GM18519 (cell line): Measurements from ENCODE around the gene SNAP25.
A peak's percentile ranks its signal among the peaks of the same experiment; 100 is the strongest.

Experiments used
- ATAC-seq: cut with Tn5 transposase; IDR thresholded peaks from one replicate; pipeline ENCODE4 v1.9.1; 2021; ENCODE audit warnings: mild to moderate bottlenecking, moderate library complexity; ENCODE audit not compliant: unreplicated experiment, low FRiP score

SNAP25 gene

DNA sequence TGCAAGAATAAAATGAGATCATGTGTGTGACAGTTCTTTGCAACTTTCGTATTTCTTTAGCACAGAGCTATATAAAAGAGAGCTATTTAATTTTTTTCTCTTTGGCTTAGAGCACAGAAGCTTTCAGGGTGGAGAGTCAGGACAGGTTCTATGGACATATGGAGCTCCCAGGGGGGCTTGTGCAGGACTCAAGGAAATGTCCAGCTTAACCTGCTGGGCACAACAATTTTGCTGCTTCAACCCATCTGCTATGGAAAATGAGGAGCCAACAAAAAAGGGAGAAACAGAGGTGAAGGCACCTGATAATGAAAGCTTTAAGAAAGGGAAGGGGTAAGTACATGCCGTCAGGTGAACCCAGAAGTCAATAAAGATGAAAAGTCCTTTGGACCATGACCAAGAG is 5.1 kb upstream of the SNAP25 start:
- ATAC-seq = no peak

DNA sequence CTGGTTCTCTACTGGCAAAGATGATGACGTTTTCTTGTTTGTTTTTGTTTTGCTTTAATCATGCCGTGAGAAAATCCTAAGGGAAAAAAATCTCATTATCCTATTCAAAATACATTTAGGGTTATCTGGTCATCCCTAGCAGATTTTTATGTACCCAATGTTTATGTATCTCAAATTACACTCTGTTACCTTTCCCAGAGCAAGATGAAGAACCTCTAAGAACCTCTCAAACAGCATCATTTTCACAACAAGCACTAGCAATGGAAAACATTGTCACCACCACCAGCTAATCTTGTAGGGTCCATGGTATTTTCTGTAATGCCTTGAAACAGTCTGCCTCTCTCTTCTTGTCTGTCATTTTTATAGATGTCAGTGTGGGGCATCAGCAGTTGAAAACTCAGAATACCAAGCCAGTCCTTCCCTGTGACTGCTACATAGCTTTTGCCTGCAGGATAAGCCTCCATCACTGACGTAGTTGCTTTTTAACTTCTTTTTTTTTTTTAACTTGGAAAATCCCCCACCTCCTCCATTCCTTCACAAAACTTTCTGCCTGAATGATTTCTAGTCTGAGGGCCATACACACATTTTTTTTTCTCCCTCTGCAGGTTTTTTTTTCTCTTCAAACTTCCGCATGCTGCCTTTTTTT is 2.4 kb upstream of the SNAP25 start:
- ATAC-seq = no peak

DNA sequence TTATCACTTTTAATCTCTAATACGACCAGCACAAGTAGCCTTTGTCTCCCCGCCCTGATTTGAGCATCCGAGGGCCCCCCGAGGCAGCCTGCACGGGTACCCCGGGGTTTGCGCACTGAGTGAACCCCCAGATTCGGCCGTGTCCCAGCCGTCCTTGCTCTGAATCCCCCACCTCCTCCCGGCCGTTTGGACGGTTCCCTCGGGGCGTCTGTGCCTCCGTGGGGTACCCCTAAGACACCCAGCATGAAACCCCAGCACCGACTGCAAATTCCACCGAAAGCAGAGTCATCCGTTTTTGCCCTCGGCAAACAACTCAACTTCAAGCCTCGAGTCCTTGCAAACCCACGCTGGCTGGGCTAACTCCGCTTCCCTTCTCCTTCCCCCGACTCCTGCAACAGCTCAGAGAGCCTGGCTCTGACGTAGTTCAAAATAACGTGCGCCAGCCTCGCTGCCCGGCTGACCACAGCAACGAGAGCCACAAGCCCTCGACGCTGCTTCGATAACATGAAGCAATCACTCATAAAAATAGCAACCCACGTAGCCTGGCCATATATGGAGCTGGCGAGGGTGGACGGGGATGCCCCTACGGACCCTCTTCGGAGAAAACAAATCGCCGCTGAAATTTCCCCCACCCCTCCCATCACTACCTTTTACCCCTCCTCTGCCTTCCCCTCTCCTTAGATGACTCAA is 764 bp upstream of the SNAP25 start:
- no peak for ATAC-seq

DNA sequence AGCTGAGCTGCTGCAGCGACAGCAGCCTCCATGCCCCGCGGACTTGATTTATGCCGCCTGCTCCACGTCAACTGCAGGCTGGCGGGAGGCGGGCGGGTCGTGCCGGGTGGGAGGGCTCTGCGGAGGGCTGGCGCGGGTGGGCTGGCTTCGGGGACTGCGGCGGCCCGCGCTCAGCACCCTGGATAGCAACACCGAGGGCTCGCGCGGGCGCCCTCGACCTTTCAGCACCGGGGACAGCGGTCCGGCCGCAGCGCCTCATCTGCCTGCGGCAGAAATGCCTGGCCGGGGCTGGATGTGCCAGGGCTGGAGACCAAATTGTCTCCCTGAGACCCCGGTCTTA is 792 bp downstream of the SNAP25 start:
- ATAC-seq = peak; percentile 71

DNA sequence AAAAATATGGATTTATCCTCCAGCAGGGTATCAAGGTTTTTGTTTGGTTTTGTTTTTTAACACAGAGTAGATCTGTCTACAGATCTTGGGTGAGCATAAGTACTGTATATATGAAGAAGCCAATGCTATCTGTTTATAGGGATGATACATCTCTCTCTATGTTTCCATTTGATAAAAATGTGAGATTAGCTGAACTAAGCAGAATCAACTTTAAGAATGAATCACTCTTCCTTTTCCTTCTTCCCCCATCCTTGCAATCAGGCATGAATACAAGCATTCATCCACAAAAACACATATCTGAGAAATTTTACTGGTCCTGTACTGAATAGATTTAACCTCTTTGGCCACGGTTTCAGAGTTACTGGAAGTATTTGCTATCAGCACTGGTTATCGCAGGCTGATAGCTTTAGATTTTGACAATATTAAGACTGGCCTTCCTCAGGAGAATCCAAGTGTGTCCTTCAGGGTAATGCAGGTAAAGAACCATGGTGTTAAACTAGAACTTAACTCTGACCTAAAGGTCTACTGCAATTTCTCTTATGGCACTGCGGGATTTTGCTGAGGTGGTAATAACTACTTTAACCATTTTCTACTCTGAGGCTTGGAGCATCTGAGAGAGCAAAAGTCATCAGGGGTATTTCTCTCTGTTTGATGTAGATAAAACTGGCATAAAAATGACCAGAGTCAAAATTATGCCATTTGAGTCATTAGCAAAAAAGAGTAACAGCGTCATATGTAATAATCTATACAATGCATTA is 1.5 kb downstream of the SNAP25 start:
- no peak for ATAC-seq

DNA sequence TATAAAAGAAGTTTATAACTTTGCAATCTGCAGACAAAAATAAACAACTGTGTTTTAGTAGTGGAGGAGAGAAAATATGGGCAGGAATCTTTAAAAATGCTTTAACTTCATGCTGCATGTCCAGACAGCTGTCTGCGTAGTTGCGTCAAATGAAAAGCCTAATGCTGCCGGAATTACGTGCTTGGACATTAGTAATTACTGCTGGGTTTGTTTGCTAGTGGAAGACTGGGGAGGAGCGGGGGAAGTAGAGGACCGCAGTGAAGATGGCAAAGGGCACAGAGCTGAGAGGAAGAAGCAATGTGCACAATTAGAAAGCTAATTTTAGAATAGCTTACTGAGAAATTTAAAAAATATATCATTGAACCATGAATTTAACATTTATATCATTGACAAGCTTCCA is 2.4 kb downstream of the SNAP25 start:
- no peak for ATAC-seq

DNA sequence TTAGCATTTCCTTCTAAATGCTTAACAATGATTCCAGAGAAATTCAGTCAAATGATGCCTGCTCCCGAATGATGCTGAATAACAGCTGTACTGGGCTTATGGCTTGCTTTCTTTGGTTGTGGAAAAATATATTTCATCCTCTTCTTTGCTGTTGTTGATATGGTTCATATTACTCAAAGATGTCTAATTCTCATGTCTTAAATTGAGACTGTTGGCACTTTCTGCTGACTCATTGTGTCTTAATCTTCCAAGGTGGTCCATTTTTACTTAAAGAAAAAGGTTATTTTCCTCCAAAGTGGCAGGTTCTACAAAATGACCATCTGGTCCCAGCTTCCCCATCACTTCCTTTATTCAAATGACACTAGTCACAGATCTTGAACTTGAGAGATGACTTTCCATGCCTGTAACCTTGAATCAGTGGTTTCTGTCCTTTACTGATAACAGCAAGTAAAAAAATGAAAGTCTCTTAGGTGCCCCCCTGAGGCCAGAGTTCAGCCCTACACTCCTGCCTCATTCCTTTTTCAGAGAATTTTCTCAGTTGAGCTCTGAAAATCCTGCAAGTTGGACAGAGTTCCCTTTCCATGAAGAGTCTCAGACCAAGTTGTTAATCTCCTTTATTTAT is 6.9 kb downstream of the SNAP25 start:
- no peak for ATAC-seq

DNA sequence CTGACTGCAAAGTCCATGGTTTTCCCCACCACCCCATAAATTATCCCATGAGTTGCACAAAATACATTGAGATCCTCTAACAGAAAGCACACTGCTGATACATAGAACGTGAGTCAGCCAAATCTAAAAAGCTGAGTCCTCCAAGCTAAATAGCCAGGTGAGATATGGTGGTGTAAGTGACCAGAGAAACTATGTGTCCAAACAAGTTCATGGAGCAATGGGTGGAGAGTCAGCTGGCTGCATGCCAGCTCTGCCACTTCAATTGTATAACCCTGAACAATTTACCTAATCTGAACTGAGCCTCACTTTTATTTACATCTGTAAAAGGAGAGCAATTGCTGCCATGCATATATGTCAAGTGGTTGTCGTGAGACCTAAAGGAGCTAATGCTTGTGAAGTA is 9.7 kb downstream of the SNAP25 start:
- ATAC-seq = no peak

DNA sequence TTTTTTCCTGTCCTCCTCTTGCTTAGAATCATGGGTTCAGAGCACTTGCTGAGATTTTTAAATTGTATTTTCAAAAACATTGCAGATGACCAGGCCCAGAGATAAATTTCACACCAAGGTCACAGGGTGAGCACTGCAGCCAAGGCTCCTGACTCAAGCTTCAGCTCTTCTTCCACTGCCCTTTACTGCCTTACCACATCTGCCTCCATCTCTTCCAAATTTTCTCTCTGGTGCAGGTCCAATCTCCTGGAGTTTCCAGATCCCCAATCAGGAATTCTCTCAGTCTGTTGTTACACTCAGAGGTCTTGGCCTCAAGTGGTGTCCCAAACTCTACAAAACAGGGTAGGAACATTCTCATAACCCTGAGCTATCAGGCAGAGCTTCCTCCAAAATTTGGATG is 12.7 kb downstream of the SNAP25 start:
- no peak for ATAC-seq

DNA sequence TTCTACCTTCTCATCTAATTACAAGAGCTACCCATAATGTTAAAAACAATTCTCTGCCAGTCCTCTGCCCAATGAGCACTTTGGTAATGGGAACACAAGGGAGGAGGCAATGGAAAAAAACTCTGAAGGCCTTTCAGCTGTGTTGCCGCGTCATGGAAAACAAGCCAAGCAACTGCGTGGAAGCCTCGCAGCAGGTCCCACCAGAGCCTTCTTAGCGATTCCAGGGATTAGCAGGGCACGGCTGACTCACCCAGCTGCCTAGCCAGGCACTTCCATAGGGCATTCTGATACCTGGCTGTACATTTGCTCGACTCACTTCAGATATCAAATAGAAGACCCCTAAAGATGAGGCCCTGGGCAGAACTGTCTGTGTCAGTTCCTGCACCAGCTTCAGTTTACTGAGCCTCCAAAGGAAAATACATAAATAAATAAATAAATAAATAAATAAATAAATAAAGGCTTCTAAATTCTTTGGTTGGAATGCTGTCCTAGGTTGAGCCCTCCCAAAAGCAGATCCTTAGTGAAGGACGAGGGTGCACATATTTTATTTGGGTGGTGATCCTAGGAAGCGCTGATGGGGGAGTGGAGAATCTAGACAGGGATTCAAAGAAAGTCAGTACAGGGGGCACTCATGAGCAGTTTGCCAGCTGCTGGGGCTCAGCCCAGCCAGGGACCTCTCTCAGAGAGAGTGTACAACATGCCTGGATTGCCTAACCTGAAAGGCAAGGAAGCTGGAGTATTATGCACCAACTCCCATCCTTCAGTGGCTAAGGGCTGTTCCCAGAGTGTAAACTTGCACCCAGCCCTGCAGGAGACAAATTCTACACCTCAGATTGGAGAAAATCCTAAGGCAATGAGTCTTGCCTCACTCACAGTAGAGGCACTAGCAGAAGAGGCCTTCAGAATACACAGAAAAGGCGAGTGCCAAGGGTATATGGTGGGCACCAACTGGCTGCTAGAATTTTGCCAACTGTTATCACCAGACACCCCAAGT is 18.2 kb downstream of the SNAP25 start:
- ATAC-seq = no peak

DNA sequence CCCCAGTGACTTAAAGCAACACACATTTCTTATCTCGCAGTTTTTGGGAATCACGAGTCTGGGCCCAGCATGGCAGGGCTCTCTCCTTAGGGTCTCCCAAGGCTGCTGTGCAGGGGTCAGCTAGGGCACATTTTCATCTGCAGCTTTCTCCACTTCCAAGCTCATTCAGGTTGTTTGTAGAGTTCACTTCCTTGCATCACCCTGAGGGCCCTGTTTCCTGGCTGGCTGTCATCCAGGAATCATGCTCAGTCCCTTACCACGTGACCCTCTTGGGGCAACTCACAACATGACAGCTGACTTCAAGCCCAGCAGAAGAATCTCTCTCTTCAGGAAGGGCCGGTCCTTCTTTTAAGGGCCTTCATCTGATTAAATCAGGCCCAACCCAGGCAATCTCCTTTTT is 21.3 kb downstream of the SNAP25 start:
- ATAC-seq = no peak

DNA sequence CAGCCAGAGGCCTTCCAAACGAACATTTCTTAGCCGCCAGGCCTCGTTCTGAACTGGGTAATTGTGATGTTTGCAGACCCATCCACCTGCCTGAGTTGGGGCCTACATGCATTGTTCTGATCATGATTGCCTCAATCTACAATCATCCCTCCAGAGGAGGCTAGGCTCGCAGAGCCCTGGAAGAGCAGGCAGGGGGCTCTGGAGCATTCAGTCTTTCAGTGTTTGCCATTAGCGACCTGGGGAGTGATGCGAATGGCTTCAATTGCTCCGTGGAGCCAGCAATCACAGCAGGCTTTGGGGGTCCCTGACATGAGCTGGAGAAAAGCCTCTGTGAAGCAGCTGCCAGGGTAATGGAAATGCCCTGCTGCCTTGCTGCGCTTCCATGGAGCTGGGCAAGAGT is 22.0 kb downstream of the SNAP25 start:
- no peak for ATAC-seq

DNA sequence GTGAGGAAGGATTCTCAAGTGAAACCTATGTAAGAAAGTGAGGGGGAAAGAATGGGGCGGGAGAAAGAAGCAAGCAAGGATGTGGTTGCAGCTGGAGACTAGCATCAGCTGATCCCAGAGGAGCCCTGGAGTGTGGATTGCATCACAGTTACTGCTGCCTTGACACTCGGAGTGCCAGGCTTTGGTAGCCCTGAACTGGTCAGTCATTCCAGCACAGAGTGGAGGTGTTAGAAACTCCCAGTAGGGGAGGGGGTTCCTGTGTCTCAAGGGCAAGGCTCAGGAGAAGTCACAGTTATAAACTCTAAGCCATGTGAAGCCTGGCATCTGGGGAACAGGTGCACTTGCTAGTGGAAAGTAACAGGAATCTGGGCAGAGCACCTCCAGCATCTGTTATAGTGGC is 23.5 kb downstream of the SNAP25 start:
- ATAC-seq = no peak

DNA sequence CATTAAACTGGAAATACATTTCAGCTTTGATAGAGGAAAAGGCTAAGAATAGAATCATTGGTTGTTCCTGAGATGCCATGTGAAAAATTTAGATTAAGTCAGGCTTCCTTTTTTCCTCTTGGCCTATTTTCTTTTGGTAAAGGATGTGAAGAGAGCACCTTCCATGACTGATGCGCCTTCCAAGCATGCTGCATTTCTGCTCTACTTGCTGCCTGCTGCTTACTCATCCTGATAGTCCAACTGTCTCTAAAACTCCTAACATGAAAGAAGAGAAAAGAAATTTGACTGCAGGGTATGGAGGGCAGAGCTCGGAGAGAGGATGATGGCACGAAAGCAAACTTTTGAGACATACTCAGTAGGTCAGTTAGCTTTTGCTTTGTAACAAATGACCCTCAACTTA is 28.8 kb downstream of the SNAP25 start:
- no peak for ATAC-seq

DNA sequence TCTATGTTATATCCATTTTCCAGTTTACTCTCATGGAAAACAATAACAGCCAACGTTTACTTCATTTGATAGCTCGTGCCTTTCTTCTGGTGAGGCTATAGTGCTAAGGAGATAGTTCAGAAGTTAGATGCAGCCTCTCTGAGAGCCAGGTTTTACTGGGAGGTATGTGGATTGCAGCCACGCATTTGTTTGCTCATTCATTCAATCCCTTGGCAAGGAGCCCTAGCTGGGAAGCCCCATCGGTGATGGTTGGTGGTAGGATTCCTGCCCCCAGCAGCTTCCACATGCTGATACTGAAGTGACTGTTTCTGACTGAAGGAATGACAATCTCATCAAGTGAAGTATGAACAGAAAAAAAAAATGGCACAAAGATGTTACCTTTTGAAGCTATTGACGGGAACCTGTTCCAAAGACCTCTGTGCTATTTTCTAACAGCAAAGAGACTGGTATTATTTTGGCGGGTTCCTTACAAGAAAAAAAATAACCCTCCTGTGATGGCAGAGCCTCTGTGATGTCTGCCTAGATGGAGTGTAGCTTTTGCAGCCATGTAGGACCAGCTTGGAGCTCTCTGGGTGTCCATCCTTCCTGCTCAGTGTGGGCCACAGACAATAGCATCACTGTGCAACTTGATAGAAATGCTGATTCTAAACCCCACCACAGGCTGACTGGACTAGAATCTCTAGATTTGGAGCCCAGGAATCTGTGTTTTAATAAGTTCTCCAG is 30.6 kb downstream of the SNAP25 start:
- ATAC-seq = no peak

DNA sequence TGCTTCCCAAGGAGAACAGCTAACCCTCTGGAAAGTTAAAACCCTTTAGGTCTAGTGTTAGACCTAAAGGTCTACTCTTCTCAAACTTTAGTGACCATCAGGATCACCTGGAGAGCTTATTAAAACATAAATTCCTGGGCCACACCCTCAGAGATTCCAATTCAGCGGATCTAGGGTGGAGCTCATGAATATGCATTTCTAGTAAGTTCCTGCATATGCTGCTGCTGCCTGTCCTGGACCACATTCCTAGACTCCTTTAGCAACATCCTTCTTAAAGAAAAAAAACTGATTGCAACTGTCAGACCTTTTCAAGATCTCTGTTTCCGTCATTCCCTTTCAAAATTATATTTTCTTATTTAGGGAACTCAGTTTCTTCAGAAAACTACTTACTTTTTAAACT is 31.2 kb downstream of the SNAP25 start:
- no peak for ATAC-seq

DNA sequence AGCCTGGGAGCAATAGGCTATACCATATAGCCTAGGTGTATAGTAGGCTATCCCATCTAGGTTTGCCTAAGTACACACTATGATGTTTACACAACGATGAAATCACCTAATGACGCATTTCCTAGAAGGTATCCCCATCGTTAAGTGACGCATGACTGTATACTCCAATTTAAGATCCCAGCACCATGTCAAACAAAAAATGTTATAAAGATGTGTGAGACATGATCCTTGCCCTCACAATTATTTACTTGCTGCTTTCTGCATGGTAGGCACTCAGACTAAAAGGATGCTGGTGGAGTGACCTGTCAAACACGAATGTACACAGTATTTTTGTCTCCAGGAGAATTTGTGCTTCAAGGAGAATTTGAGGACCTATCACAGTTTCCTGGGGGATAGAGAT is 32.3 kb downstream of the SNAP25 start:
- ATAC-seq = no peak

DNA sequence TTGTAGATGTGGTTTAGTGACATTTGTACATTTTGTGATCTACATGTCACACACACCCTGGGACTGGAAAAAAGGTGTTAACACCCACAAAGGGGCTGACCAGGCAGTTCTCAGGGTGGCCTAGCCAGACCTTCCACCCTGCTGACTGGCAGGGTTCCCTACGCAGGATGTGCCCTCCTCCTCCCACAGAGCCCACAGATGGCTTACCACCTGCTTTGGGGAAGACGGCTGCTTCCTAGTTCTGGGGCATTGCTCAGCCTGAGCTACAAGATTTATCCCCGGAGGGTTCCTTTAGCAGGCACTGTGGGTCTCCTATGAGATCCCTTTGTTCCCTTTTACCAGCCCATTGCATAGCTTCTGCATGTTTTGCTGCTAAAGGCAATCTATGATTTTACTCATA is 35.1 kb downstream of the SNAP25 start:
- no peak for ATAC-seq

DNA sequence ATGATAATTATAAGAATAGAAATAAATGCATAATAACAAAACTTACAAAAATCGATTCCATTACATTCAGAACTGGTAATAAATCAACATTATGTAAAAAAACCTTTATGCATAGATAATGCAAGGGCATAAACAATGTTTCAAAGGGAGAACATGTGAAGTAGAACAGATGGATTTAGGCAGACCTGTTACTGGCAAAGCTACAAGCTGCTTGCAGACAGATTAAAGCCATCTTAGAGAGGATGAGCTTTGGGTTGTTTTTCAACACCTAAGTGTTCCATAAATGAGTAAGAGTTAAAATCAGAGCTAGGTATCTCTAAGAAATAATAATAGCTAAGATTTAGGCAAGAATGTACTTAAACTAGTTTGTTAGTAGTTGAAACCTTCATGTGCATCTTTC is 37.2 kb downstream of the SNAP25 start:
- ATAC-seq = no peak

DNA sequence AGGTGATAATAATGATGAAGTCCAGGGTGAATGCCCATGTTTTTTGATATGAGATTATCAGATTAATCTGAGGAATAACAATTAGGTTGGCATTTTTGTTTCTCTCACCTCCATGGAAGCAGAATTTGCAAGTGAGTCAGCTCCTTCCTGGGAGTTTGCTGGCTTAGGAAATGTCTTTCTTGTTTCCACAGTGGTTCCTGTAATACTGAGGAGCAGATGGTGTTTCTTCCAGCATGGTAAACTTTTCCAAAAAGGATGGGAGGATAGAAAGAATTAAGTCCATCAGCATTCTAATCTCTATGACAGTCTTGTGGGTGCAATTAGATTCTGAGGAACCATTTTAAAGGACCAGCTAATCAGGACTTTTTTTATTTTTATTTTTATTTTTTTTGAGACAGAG is 40.5 kb downstream of the SNAP25 start:
- ATAC-seq = no peak
